Heart left ventricle (tissue), 16 donors: ENCODE data around the gene TTK. TPM values are rescaled to one million over a fixed set of nuclear protein-coding genes. Genes with fewer than 3 reads are reported as not detected.
"Not testable (repeated sequence)": the region's sequence is repeated elsewhere in the genome, so short reads cannot be mapped to it uniquely, and the experiment has no call there.

Experiments used
- ATAC-seq, 4 donors: fragments of 200-7000 bp; cut with Tn5 transposase; one replicate each; pipeline ENCODE4 v1.9.1; 2020 to 2022; ENCODE audit warnings: moderate library complexity in 4 of 4, mild to moderate bottlenecking in 3 of 4, moderate number of reproducible peaks in 1 of 4
- DNase-seq, 5 donors: peaks; one replicate each; pipeline ENCODE4 v3.0.0-alpha.2; 2020
- H3K27ac ChIP-seq, 12 donors: fragments of 200-600 bp; sonication (generic) in 4 of 12; one replicate each; pipeline versions ENCODE4 v1.5.0 to v1.8.0; 2016 to 2022; ENCODE audit warnings: mild to moderate bottlenecking in 2 of 12
- H3K27me3 ChIP-seq, 9 donors: fragments of 200-600 bp; sonication (generic) in 2 of 9; one replicate each; pipeline versions ENCODE4 v1.5.1 to v1.8.0; 2016 to 2022; ENCODE audit warnings: mild to moderate bottlenecking in 3 of 9
- H3K36me3 ChIP-seq, 9 donors: fragments of 200-600 bp; sonication (generic) in 2 of 9; one replicate each; pipeline versions ENCODE4 v1.5.0 to v1.8.0; 2018 to 2022; ENCODE audit warnings: mild to moderate bottlenecking in 2 of 9
- H3K4me1 ChIP-seq, 12 donors: fragments of 200-600 bp; sonication (generic) in 4 of 12; one replicate each; pipeline versions ENCODE4 v1.5.0 to v1.8.0; 2016 to 2022; ENCODE audit warnings: mild to moderate bottlenecking in 3 of 12
- H3K4me3 ChIP-seq, 12 donors: fragments of 200-600 bp; sonication (generic) in 4 of 12; one replicate each; pipeline versions ENCODE4 v1.5.0 to v1.8.0; 2017 to 2022; ENCODE audit warnings: mild to moderate bottlenecking in 9 of 12, moderate library complexity in 4 of 12
- H3K9me3 ChIP-seq, 12 donors: fragments of 200-600 bp; sonication (generic) in 4 of 12; one replicate each; pipeline versions ENCODE4 v1.5.0 to v1.8.0; 2016 to 2022; ENCODE audit warnings: mild to moderate bottlenecking in 1 of 12
- POLR2A ChIP-seq, 2 donors: fragments of 450-650 bp; IDR thresholded peaks; one replicate each; pipeline ENCODE4 v1.6.1; 2017; ENCODE audit warnings: antibody characterized with exemption in 2 of 2, mild to moderate bottlenecking in 2 of 2, moderate library complexity in 2 of 2
- WGBS, 4 donors: extraction: QIAGEN DNeasy Blood & Tissue Kit in 2 of 4; methylation state at CpG; one replicate each; pipeline versions ENCODE4 v1.1.5 to v1.1.7; 2013 to 2018; 5-methylcytosine and 5-hydroxymethylcytosine counted together
- intact Hi-C, 10 donors: fragments of 100-400 bp; cut with DNase I; formaldehyde crosslinking; loops; one replicate each; pipeline versions ENCODE4 v1.11.1 to v1.14.2; 2022
- polyA plus RNA-seq, 2 donors: library from polyadenylated mRNA; stranded (reverse); fragments of 200-250 nt; gene quantifications; one replicate each; pipeline ENCODE4 v1.2.3, GENCODE V29; 2013
- total RNA-seq, 9 donors: library from RNA; depleted of rRNA in 2 of 9; stranded (reverse); fragments of >200 nt in 2 of 9; fragmentation: NEBNext Ultra II Directional in 3 of 9; extraction: Animal tissue kit (Norgen Biotek cat#: 25700) in 3 of 9; gene quantifications; one replicate each; pipeline versions ENCODE4 v1.1.0 to v1.2.4, GENCODE V29; 2016 to 2023
- TF ChIP-seq, protein P1 (sequence below), 12 donors: fragments of 200-600 bp; sonication (generic) in 4 of 12; IDR thresholded peaks; one replicate each; pipeline versions ENCODE4 v1.5.0 to v1.8.0; 2018 to 2022; ENCODE audit warnings: antibody characterized with exemption in 12 of 12, mild to moderate bottlenecking in 5 of 12
- donor health status: ischemic (EF 13 %, LVEDD 7.1; RV severe dilation, severe dysfunction).
- donor health status: healthy with polysubstance abuse.
- donor health status: DM: no; HTN: yes; CAD: no.
- donor health status: DM: no; HTN: no; CAD: no.
- donor health status: ischemic (EF 25% LVEDD 6.9; RV normal size, moderate dysfunction).
- donor health status: ischemic (EF 25% LVEDD 5.7; RV mildly dilated, moderate dysfunction).
- donor health status: healthy.
- donor health status: DM: yes; HTN: yes; CAD: no.
- donor health status: ischemic (EF 35%, LVEDD 5.7; RV mildly dilated, moderate dysfunction).
- donor health status: nonischemic (EF 11% LVEDD 7.7; RV severe dilation, severe dysfunction).
- donor health status: DM: yes; HTN: yes; CAD: no.
- donor health status: PGD.
- donor health status: ischemic (EF 29% LVEDD 5.4; RV normal size, mild dysfunction).
- donor health status: nonischemic (EF 23%, LVEDD 6.1; RV moderate dilation, normal function).

TTK gene
- total and polyA plus RNA-seq, 11 donors, result 0.04 to 2.9 (median 0.17) TPM; not detected in 2

DNA sequence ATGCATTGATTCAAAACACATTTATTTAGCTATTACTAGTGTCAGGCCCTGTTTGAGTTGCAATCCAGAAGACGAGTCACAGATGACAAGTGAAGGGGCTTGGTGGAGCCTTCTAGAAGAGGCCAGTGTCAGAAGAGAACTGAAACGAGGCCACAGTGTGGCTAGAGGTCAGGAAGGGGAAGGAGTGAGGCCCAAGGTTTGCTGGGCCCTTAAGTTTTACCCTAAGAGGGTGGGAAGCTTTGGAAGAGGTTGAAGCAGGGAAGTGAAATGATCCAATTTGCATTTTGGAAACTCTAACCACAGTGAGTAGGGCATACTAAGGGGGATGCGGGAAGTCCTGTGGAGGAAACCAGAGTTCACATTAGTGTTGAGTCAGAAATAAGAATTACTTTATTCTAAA lies 25.0 kb downstream of the TTK start:
- Histone ChIP-seq H3K27me3 (no peaks in the 10 kb centered on the region), H3K36me3 (no peaks in the 10 kb centered on the region), H3K4me3 (no peak overlapping the region), H3K4me1 (no peaks in the 10 kb centered on the region), H3K9me3 (no peaks in the 10 kb centered on the region), H3K27ac (peak overlapping the region in 1 of 12 donors; percentile 15)
- WGBS, 4 donors, result 81 to 90% (median 85%) methylated on average over 3 of the region's 3 CpGs
- intact Hi-C loops, result no loop called here
- ATAC-seq (no peak), DNase-seq (no peak)
- no peak for TF ChIP-seq POLR2A (IDR thresholded peaks at IDR 0.05)
- TF ChIP-seq, protein P1, sequence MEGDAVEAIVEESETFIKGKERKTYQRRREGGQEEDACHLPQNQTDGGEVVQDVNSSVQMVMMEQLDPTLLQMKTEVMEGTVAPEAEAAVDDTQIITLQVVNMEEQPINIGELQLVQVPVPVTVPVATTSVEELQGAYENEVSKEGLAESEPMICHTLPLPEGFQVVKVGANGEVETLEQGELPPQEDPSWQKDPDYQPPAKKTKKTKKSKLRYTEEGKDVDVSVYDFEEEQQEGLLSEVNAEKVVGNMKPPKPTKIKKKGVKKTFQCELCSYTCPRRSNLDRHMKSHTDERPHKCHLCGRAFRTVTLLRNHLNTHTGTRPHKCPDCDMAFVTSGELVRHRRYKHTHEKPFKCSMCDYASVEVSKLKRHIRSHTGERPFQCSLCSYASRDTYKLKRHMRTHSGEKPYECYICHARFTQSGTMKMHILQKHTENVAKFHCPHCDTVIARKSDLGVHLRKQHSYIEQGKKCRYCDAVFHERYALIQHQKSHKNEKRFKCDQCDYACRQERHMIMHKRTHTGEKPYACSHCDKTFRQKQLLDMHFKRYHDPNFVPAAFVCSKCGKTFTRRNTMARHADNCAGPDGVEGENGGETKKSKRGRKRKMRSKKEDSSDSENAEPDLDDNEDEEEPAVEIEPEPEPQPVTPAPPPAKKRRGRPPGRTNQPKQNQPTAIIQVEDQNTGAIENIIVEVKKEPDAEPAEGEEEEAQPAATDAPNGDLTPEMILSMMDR (IDR thresholded peaks at IDR 0.05), result no peak

DNA sequence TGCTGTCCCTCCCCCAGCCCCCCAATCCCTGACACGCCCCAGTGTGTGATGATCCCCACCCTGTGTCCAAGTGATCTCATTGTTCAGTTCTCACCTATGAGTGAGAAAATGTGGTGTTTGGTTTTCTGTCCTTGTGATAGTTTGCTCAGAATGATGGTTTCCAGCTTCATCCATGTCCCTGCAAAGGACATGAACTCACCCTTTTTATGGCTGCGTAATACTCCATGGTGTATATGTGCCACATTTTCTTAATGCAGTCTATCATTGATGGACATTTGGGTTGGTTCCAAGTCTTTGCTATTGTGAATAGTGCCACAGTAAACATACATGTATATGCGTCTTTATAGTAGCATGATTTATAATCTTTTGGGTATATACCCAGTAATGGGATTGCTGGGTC lies 43.8 kb downstream of the TTK start:
- H3K9me3 ChIP-seq, H3K36me3 ChIP-seq, H3K4me1 ChIP-seq, ATAC-seq, H3K4me3 ChIP-seq, intact Hi-C loops, H3K27me3 ChIP-seq, H3K27ac ChIP-seq, DNase-seq: not testable (repeated sequence)
- 97 to 99% (median 98%) methylated on average over 3 of the region's 3 CpGs for WGBS, 4 donors

DNA sequence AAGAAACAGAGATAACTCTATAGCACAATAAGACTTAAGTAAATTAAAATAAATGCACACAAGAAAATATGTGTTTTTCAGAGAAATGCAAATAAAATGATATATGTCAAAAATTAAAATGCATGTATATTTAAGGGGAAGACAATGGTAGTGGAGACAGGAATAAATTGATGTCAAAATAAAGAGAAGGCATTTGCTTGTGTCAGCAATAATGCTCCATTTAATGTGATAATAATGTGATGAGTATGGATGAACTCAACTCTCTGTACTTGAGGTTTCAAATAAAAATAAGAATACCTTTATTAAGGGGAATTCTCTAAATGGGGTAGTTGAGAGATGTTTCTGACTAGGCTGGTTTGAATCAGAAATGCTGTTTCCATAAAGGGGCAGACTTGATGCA lies 56.3 kb downstream of the TTK start:
- no peak for DNase-seq
- Histone ChIP-seq H3K9me3 (no peaks in the 10 kb centered on the region), H3K27ac (no peak overlapping the region), H3K4me3 (no peak overlapping the region), H3K27me3 (no peaks in the 10 kb centered on the region), H3K36me3 (no peaks in the 10 kb centered on the region), H3K4me1 (no peaks in the 10 kb centered on the region)
- intact Hi-C loops, result no loop called here
- TF ChIP-seq, protein P1 (IDR thresholded peaks at IDR 0.05), result no peak
- TF ChIP-seq POLR2A (IDR thresholded peaks at IDR 0.05), result no peak
- no peak for ATAC-seq

DNA sequence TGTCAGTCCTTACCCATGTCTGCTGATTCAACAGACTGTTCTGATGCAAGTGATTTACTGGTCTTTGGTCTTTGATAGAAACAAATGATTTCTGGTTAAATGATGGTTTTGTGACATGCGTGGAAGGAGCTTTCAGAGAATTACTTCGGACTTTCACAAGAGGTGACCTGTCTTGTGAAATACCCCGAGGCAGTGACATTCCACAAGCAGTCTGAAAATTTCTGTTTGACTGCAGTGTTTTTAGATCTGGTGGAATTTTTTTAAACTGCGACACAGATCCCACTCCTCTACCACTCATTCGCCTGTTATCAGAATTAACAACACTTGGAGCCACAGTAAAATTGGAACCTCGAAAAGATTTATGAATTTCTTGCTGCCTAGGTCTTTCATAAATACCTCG lies 63.7 kb downstream of the TTK start:
- ATAC-seq, DNase-seq, H3K4me1 ChIP-seq, H3K4me3 ChIP-seq, intact Hi-C loops, H3K27ac ChIP-seq, H3K27me3 ChIP-seq, H3K36me3 ChIP-seq: not testable (repeated sequence)
- WGBS, 4 donors, result 83 to 89% (median 86%) methylated on average over 7 of the region's 7 CpGs
- peaks cover 0 to 10% (median 1%) of the 10 kb centered on the region in 12 donors for H3K9me3 ChIP-seq

DNA sequence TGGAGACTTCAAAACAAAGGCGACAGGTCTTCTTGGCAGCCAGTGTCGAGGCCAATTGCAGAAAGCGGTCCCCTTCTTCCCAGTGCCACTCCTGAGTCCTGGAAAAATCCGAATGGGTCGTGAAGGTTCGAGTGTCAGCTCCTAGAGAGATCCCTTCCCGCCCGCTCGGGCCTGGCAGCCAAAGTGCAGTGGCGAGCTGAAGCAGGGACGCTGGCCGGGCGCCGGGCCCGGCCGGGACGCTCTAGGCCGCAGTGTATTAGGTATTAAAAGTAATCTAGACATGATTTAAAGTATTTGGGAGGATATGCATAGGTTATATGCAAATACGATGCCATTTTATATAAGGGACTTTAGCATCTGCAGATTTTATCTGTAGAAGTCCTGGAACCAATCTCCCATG lies 66.0 kb downstream of the TTK start:
- peaks cover 0 to 24% (median 5%) of the 10 kb centered on the region in 12 donors for H3K9me3 ChIP-seq
- H3K27ac ChIP-seq, H3K36me3 ChIP-seq, ATAC-seq, H3K27me3 ChIP-seq, intact Hi-C loops, H3K4me3 ChIP-seq, DNase-seq, H3K4me1 ChIP-seq: not testable (repeated sequence)
- 85 to 89% (median 85%) methylated on average over 19 of the region's 19 CpGs for WGBS, 4 donors

DNA sequence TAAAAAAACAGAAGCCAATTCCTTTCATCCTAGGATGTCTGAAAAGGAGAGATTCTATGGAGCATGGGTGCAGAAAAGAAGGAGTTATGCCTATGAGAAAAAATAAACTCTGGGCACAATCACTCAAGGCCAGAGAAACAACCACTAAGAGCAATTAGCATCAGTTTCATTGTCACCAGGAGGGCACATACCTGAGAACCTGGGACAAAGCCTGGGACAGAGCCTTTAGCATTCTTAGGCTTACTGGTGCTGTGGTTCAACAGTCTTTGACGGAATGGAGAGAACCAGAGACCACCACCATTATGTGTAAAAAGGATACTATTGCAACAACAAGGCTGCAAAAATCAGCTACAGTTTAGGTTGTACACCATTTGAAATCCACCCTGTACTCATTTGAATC lies 72.6 kb downstream of the TTK start:
- Histone ChIP-seq H3K4me3 (no peak overlapping the region), H3K4me1 (no peaks in the 10 kb centered on the region), H3K9me3 (peaks cover 0 to 24% (median 4%) of the 10 kb centered on the region in 12 donors), H3K27ac (no peak overlapping the region), H3K36me3 (no peaks in the 10 kb centered on the region), H3K27me3 (no peaks in the 10 kb centered on the region)
- TF ChIP-seq POLR2A (IDR thresholded peaks at IDR 0.05), result no peak
- TF ChIP-seq, protein P1 (IDR thresholded peaks at IDR 0.05), result no peak
- WGBS, 4 donors, result 71 to 85% (median 77%) methylated on average over 1 of the region's 1 CpG
- intact Hi-C loops, result no loop called here
- DNase-seq (no peak), ATAC-seq (no peak)
